ENCODE measurements around the gene TARDBP.
"Not testable (repeated sequence)": the region's sequence is repeated elsewhere in the genome, so short reads cannot be mapped to it uniquely, and the experiment has no call there.

Gene TARDBP

DNA sequence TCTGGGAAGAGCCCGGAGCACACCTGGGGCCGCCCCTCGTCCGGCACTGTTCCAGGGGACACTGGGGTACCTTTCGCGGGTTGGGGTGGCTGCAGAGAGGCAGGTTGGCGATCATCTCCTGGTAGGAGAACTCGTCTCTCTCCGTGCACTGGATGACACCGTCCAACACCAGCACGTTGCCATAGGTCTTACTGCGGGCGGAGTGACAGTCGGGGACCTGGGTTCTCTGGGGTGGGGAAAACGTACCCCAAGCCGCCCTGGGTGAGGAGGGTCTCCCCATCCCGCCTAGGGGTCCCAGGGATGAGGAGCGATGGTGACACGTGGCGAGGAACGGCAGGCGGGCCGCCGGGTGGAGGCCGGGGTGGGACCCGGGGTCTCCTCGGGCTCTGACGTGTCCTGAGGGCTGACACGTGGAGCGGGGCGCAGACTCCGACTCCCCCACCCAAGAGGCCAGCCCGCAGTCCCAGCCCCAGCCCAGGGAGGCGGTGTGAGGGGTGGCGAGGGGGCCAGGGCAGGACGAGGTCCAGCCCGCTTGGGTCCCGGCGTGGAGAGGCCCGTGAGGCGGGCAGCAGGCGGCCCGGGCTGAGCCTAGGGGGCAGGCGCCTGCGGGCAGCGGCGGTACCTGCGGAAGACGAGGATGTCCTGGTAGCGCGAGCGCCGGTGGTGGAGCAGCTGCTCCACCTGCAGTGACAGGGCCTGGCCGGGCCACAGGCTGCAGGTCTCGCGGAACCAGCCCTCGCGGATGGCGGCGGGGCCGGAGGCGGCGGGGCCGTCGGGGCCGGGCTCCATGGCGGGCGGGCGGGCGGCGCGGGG is 46.9 kb downstream of the TARDBP start:
- peak; percentile 47 for DNase-seq

DNA sequence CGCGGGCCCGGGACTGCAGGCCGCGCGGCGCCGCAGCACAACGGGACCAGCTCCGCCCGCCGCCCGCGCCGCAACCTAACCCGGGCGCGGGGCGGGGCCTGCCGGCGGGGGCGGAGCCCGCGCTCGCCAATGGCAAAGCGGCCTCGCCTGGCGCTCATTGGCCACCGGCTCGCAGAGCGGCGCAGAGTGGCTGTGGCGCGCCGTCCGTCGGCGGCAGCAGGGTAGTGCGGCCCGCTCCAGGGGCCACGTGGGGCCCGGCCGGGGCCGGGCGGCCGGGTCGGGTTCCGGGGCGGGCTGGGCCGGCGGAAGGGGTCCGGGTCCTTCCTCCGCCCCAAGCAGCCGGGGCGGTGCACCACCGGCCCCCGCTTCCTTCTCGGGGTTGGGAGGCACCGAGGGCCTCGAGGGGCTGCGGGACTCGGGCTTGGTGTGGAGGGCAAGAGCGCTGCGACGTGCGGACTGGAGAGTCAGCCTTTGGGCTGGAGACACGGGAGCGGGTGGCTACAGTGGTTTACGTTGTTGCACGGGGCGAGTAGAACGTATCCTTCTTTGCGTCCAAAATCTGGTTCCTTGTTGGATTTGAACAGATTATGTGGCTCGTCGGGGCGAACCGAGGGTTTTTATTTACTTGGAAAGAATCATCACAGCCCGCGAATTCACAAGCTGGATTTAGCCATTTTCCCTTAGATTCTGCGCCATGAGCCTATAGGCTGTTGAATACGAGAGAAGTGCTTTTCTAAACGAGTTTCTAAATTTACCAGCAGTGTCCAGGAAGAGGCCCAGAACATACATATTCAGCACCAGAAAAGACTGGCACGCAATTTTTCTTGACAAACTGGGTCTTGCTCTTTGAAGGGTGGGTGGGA is 47.7 kb downstream of the TARDBP start, which contains the start of gene SRM:
TSS of gene SRM (minus strand) at position 51 of the 863 bp plus-strand sequence. CDS start 75 bp downstream, outside the sequence.
- DNase-seq, result peak; percentile 88

DNA sequence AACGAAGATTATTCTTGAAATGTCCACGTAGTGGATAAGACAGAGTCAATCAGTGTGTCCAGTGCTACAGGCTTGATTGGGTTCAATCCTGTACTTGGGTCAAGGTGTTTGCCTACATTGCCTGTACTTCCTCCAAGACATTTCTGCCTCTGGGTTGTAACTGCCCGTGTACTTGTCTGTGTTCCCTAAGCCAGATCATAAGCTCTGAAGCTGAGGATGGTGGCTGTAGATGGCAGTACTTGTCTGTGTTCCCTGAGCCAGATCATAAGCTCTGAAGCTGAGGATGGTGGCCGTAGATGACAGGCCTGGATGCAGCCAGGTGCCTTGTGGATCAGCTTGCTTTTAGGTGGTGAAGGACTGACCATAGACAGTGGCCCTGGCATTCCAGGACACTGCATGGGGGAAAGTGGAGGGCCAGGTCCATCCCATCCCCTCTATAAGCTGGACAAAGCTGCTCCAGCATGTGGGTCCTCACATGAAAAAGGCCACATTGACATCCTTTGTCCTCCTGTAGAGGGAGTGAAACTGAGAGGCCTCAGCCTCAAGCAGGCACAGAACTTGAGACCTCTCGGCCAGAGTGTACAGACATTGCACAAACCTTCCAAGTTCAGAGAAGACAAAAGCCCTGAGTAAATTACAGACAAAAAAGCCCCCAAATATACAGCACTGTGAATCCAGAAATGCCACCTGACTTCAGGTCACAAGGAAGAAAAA is 49.4 kb downstream of the TARDBP start:
- DNase-seq, result no peak

DNA sequence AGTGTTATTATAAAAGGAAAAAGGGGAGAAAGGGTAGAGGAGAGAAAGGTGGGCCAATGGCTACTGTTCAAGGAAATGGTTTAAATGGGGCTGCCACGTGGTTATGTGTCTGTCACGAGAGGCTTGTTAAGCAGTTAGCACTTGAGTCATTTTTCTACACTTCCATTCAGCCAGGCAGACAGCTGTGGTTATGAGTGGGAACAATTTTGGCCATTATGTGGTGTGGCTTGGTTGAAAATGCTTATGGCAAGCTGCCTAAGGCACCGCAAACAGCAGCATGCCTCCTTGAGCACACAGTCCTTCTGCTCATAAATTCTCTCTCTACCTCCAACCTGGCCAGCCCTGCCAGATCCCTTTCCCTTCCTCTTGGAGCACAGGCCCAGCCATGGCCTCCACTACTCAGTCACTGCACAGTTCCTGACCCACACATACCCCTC is 50.5 kb downstream of the TARDBP start:
- DNase-seq, result no peak

DNA sequence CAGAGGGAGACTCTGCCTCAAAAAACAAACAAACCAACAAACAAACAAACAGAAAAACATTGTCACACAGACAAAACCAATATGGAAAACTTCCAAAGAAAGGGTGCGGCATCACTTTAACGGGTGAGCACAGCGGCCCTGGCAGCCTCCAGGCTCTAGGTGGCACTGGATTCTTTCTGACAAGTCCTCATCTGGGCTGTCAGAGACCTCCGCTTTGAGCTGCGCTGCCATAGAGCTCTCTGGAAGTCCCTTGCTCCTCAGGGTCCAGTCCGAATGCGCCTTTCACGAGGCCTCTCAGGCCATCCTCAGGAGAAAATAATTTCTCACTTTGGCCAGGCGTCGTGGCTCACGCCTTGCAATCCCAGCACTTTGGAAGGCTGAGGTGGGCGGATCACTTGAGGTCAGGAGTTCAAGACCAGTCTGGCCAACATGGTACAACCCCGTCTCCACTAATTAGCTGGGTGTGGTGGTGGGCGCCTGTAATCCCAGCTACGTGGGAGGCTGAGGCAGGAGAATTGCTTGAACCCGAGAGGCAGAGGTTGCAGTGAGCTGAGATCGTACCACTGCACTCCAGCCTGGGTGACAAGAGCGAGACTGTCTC is 51.6 kb downstream of the TARDBP start:
- DNase-seq, result not testable (repeated sequence)

DNA sequence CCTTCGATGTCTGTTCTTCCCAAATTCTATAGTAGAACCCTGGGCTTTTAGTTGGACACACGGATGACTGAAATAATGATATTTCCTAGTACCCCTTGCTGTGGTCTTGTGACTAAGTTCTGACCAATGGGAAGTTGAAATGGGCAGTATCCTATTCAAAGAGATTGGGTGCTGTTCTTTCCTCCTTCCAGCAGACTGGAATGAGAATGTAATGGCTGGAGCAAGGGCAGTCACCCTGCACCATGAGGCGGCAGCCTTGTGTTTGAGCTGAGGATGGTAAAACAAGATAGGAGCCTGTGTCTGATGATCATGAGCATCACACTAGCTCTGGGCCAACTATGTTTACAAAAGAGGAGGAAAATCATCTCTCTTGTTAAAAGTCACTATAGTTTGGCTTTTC is 52.5 kb downstream of the TARDBP start:
- no peak for DNase-seq

DNA sequence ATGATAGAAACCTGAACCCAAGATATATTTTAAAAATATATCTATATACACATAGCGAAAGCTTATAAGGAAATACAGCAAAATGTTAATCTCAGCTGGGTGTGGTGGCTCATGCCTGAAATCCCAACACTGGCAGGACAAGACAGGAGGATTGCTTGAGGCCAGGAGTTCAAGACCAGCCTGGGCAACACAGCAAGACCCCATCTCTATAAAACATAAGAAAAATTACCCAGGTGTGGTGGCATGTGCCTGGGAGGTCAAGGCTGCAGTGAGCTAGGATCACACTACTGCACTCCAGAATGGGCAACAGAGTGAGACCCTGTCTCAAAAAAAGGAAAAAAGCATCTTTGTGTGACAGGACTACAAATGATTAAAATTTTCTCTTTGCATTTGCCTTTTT is 53.3 kb downstream of the TARDBP start:
- no peak for DNase-seq

DNA sequence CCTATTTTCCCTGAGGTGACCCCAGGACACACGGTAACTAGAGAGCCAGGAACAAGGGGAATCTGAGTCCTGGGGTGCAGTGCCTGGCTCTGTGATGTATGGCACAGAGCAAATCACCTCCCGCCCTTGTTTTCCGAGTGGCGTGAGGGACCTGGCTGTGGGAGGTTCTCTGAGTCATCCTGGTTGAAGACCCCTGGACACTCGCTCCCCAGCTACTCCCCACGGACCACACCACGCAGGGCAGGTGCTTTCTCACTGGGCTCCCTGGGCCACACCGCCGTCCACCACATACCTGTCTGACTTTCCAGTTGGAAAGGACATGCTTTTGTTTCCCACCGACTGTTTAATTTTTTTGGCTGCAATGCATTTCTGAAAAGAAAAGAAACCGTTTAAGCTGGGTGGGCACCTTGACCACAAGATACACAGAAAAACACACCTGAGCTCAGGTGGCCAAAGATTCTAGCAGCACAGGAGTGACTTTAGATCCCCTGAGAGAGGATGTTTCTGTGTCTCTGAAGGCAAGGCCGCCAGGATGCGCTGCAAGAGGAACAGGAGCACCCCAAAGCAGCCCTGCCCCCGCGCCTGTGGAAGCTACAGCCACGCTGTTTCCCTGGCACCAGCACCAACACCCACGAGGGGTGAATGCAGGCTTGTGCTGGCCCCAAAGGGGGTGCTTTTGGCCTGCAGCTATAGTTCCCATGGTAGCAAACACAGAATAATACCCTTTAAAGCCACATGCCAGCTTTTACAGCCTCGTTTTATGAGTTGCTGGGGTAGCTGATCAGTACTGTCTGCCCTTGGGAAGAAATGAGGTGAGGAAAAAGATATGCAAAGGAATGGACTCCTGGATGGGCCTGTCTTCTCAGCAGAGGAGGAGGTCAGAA is 55.5 kb downstream of the TARDBP start:
- no peak for DNase-seq

DNA sequence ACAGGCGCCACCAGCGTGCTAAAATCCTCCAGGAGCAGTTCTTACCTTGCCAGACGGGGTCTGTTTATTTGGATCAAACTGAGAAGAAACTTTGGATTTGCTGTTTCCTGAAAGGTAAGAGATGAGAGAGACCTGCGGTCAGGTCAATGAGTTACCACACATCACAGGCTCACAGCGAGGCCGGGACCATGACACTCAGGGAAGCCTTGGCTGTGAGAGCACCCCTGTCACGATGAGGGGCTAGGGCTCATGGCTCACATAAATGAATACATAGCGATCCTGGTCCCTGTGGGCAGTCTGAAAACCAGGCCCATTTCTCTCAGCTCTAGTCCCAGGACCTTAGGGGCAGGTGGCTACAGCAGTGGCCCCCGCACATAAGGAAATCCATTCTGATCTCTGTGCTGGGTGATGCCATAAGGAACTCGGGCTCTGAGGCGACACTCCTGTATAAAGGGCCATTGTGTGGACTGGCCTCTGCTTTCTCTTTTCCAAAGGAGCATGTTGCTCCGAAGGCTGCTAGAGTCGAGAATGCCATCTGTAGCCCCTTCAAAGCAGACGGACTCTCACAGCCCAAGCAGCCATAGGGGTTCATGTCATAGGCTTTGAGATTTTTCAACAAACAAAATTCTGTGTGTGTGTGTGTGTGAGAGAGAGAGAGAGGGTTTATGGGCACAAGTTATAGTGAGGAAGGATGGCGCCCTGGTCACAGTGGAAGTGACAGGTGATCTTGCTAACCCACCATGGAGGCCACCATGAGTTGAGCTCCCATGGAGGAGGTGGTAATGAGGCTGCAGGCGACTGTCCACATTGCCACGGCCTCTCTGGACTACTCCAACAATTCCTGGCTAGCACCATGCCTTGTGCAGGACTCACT is 56.4 kb downstream of the TARDBP start:
- DNase-seq, result no peak

DNA sequence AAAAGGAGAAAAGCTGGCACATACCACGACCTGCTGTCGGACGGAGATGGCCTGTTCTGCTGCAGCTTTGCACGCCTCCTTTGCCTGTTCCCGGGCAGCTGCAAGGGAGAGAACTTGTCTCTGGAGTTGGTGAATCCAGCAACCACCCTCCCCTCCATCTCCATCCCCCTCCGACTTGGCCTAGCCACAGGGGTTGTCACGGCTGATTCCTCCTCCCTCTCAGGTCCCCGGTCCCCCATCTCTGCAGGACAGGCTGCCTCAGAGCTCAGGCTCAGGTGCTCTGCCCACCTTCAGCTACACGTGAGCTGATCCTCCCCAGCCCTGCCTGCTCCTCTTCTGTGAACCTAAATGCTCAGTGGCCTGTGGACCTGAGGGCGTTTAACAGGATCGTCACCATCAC is 58.4 kb downstream of the TARDBP start:
- no peak for DNase-seq

DNA sequence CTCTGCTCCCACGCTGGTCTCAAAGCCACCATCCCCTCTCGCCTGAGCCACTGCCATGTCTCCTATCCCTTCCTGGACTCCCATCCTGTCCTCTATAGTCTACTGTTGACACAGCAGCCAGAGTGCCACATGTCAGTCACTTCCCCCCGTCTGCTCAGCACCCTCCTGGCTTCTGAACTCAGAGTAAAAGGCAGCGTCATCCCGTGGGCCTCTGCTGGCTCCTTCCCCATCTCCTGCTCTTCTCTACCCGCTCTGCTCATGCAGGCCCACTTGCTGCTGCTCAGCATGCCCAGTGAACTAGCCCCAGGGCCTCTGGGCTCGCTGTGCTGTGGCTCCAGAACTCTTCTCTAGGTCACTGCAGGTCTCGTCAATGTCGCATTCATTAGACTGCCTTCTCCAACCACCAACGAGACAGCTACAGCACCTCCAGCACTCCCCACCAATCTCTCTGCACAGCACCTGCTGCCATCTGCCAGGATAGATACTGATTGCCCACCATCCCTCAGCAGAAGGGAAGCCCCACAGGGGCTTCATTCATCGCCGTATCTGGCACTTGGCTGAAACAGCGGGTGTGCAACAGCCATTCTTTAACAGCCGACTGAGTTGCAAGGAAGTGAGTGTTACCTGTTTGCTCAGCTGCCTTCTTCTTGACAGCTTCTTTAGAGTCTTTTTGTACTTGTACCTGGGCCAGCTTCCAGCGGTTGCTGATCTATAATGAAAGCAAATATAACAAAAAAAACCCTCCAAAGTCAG is 59.2 kb downstream of the TARDBP start:
- DNase-seq, result no peak

DNA sequence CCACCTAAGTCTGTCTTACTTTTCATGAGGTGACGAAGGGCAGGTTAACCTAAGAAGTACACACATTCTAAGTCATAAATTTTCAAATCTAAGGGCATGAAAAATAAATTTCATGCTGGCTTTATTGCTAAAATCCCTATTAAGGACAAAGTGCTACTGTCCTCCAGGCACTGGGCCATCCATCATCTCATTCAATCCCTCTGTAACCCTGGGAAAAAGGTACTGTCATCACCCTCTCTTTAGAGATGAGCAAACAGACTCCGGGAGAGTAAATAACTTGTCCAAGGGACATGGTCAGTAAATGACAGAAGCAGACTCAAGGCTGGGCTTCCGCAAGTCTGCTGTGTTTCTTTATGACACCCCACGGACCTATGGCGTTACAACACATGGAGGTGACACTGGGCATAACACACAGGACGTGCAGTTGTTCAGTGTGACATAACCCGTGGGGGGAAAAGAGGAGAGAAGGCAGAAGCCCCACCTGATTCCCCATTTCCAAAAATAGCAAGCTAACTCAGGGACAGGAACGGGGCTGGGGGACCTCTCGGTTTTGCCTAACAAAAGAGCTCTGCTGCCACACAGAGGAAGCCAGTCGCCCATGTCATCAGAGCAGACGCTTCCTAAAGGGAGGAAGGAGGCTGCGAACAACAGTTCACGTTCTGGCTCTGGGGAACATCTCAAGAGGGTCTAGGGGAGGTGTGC is 59.9 kb downstream of the TARDBP start:
- no peak for DNase-seq

DNA sequence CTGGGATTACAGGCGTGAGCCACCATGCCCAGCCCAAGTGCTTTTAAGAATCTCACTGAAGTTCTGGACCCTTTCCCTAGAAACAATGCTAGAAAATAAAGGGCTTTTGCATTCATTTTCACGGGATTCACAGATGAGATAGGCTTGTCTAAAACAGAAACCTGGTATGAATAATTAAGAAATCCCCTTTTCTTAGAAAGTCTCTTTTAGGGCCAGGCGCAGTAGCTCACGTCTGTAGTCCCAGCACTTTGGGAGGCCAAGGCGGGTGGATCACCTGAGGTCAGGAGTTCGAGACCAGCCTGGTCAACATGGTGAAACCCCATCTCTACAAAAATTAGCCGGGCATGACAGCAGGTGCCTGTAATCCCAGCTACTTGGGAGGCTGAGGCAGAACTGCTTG is 60.9 kb downstream of the TARDBP start:
- not testable (repeated sequence) for DNase-seq

Measured in right kidney (tissue), 1 donor.